Adrenal gland (tissue), 5 donors: ENCODE results near the gene RAD51B.

Experiments
- POLR2A ChIP-seq, 2 donors: fragments of 450-650 bp; IDR thresholded peaks; one replicate each; pipeline ENCODE4 v1.6.1; 2017; ENCODE audit warnings: antibody characterized with exemption in 2 of 2, mild to moderate bottlenecking in 2 of 2, moderate library complexity in 1 of 2
- TF ChIP-seq, protein P1 (sequence below), 6 experiments: fragments of 450-650 bp in 4 of 6; fragments of 200-600 bp in 2 of 6; sonication (generic) in 1 of 6; IDR thresholded peaks; 1 replicate in 5 of 6; 2 replicates in 1 of 6; pipeline versions ENCODE4 v1.5.1 to v1.8.0; 2016 to 2021; ENCODE audit warnings: antibody characterized with exemption in 6 of 6, mild to moderate bottlenecking in 2 of 6, moderate library complexity in 1 of 6
- donor health status: DM: no; HTN: no; CAD: no.

DNA sequence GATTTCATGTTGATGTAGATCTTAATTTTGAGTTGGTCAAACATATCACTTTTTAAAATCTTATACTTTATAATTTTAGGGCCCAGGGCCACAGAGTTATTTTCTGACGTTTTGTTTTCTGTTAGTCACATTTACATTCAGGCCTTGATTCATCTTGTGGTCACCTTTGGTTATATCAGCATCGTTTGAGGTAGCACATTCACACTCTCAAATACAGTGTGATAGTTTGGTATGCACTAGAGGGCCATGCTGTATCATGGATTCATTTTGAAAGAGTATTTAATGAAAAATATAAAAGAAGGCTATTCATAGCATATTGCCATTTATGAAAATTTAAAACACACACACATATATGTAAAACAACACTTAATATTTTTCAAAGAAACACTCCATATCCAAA lies 274.6 kb downstream of the RAD51B start:
- TF ChIP-seq, protein P1, sequence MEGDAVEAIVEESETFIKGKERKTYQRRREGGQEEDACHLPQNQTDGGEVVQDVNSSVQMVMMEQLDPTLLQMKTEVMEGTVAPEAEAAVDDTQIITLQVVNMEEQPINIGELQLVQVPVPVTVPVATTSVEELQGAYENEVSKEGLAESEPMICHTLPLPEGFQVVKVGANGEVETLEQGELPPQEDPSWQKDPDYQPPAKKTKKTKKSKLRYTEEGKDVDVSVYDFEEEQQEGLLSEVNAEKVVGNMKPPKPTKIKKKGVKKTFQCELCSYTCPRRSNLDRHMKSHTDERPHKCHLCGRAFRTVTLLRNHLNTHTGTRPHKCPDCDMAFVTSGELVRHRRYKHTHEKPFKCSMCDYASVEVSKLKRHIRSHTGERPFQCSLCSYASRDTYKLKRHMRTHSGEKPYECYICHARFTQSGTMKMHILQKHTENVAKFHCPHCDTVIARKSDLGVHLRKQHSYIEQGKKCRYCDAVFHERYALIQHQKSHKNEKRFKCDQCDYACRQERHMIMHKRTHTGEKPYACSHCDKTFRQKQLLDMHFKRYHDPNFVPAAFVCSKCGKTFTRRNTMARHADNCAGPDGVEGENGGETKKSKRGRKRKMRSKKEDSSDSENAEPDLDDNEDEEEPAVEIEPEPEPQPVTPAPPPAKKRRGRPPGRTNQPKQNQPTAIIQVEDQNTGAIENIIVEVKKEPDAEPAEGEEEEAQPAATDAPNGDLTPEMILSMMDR (IDR thresholded peaks at IDR 0.05) = no peak
- no peak for TF ChIP-seq POLR2A (IDR thresholded peaks at IDR 0.05)
